EH (cell line): Measurements from ENCODE around the gene PPP1CC.
A peak's percentile ranks its signal among the peaks of the same experiment; 100 is the strongest.
"Not testable (repeated sequence)": the region's sequence is repeated elsewhere in the genome, so short reads cannot be mapped to it uniquely, and the experiment has no call there.

Source experiments
- DNase-seq: peaks from one replicate; pipeline ENCODE4 v3.0.0-alpha.2; 2015; ENCODE audit warnings: low read depth

The PPP1CC gene

DNA sequence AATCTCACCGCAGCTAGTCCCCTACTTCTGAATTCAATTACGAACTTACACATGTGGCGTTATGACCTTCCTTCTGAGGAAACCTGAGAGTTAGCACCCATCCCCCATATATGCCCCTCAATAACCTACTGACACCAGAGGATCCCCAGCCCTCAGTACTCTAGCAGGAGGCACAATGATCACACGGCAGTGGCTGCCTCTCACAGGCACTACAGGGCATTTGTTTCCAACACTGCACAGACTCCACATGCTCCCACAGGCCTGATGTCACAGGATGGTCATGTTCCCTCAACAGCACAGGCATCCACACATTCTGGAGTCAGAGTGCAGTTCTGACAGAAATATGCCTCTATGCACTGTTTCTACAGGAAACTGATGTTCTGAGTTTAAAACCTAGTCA is 17.4 kb downstream of the PPP1CC start:
- DNase-seq = no peak

DNA sequence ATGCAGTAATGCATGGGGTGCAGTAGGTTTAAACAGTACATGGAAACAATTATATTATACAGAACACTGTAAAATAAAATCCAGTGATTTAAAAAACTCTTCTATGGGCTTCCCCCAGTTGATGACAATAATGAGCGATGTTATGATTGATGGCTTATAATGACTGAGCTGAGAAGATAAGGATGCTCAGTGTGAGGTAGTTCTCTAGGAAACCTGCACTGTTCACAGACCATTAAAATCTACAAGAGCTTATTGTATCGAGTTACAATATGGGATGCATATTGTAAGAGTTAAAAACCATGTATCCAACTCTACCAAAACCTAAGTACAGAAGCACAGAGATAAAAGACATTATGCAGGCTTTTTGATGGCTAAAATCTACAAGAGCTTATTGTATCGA is 19.8 kb downstream of the PPP1CC start:
- DNase-seq = not testable (repeated sequence)

DNA sequence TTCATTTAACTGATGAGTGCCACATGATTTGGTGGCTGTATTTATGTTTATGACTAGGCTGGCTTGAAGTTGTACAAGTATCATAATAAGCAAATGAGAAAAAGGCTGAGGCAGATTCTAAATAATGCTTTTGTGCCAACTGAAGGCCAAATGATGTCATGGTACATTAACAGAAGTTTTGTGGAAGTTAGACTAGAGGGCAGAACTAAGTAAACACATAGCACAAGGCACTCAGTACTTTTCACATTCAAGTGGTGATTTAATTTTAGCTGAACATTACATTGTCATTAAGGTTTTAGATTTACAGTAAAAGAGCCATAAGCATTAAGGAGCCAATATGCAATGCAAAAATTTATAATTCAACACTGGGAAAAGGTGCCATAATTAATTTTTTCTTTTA is 21.1 kb downstream of the PPP1CC start:
- DNase-seq = no peak

DNA sequence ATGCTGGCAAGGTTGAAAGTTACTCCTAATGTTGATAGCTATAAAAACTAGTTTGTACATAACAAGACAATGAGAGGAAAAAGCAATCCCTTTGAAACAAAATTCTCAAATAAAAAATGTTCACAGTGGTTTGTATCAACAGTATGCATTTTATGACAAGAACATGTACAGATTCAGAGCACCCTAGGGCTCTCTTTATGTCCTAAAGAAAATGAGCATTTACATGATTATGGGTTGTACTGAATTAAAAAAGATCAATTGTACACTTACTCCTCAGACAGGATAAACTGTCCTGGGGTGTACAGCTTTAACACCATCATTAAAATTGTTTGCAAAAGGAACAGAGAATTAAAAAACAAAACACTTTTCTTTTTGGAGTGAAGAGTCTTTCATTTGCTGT is 22.2 kb downstream of the PPP1CC start:
- no peak for DNase-seq

DNA sequence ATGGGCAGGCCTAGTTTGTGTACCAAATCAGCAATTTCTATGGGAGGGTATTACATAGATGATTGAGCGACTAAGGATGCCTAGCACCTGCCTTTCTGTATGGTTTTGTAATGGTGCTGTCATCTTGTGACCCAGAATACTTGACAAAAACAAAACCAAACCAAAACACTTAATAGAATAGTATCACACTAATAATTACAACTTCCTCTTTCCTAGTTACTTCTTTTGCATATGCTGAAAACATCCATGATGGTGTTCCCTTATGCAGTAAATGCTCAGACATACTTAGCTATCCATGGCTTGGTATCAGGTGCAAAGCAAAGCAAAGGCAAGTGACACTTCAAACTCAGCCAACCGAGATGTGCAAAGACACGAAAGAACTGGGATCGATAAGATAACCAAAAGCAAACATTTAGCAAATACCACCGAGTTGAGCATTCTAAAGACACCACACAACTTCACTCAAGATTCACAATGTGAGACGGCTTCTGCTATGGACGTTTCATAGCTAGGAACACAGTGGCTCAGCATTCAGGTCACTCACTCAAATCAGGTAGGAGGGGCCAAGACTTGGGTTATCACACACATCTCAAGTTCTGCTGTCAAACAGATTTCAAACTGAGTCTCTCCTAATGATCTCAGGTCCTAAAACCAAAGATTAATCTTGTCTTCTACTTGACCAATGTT is 24.3 kb downstream of the PPP1CC start:
- no peak for DNase-seq

DNA sequence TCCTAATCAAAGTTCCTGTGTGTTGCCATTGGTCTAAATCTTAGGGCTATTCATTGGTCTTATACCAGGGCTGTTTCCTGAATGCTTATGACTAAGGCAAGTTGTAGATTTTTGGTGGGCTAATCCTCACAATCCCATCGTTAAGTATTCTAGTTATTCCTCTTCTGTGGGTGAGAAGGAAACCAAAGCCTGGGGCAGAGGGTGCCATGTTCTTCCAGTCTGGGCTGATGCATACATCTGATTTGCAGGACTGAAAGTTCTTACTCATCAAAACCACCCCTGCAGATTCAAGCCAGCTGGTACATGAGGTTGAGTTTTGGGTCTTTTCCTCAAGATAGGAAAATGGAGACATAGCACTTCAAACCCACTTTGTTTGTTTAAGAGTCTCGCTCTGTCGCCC is 25.7 kb downstream of the PPP1CC start:
- no peak for DNase-seq

DNA sequence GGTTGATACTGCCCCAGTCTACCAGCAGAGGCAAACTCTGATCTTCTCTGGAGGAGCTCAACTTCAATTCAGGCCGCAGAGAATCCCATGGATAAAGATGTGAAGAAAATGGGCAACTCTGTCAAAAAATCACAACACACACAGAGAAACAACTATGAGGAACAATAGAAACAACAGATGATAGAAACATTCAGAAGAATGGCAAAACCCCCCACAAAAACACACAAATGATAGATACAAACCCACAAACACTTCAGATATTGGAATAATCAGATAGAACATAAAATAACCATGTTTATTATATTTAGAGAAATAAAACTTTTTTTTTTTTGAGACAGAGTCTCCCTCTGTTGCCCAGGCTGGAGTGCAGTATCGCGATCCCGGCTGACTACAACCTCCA is 33.8 kb downstream of the PPP1CC start:
- DNase-seq = no peak

DNA sequence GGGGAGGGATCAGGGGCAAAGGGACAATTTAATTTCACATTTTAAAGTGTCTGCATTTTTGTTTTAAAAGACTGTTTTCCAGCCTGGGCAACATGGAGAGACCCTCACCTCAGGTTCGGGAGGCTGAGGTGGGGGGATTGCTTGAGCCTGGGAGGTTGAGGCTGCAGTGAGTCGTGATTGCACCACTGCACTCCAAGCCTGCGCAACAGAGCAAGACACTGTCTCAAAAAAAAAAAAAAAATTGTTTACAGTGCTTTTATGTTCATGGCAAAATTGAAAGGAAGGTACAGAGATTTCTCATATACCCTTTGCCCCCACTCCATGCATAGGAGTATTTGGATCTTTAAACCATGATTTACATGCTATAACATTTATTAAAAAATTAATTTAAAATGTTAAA is 37.4 kb downstream of the PPP1CC start:
- DNase-seq = no peak

DNA sequence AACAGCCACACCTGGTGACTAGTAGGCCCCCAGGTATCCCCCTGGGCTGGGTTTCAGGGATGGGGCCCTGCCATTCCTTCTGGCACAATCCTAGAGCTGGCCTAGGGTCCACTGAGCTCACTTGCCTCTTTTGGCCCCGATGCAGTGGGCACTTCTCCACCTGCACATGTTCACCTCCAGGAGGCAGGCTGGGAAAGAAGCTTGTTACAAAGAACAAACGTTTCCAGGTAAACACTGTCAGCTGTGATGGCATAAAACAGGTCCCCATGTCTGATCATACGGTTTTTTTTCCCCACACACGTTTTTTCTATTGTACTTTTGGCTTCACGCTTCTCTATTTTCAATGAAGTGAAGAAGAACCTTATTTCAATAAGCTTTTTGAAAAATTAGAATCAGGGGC is 37.9 kb downstream of the PPP1CC start:
- DNase-seq = no peak

DNA sequence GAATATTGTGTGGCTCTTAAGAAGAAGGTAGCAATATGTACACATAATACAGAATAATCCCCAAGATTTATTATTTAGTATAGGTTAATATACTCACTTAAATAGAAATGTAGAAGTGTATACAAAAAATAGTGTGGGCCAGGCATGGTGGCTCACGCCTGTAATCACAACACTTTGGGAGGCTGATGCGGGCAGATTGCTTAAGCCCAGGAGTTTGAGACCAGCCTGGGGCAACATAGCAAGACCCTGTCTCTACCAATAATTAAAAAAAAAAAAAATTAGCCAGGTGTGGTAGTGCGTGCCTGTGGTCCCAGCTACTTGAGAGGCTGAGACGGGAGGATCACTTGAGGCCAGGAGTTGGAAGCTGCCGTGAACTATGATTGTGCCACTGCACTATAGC is 38.5 kb downstream of the PPP1CC start:
- no peak for DNase-seq

DNA sequence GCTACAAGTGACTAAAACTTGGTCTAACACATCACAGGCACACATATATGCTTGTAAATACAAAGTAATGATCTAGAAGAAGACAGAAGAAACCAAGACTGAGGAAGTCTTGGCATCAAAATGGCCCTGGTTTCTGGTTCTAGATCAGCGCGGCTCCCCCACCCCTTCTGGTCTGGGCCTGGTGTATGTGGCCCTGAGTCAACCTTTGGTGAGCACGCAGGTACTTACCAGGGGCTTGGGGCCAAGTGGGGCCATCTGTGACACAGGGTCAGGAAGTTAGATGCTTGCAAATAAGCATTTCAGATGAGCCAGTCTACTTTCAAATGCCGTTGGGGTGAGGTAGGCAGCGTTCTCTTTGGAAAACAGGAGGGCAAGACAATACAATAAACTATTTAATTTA is 40.6 kb downstream of the PPP1CC start:
- DNase-seq = no peak

DNA sequence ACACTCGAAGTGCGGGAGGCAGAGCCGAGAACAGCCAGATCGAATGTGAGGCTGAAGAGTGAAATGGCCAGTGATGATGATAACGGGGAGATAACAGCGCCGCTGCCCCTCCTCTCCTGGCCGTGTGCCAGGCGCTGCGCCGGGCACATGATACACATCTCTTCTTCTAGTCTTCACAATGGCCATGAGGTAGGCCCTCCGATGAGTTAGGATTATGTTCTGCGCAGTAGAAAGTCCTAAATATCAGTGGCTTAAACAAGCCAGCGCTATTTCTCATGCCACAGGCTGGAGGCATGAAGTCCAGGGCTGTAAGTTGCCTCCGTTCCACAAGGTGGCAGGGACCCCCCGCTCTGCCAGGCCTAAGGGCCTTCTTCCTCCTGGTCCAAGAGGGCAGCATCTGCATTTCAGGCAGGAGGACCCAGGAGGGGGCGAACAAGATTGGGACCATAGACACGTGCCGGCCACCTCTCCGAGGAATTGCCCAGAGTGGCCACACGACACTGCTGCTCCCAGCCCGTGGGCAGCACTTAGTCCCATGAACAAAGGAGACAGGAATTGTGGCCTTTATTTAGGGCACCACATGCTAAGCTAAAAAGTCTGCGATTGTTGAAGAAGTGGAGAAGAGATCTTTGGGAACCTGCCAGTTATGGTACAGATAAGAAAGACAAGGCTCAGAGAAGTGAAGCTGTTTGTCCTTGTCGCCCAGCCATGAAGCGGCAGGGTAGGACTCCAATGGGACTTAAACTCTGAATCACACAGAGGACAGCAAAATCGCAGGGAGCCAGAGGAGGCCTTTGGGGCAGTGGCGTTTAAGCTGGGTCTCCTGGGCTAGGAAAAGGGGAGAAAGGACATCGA is 42.9 kb downstream of the PPP1CC start:
- DNase-seq = no peak

DNA sequence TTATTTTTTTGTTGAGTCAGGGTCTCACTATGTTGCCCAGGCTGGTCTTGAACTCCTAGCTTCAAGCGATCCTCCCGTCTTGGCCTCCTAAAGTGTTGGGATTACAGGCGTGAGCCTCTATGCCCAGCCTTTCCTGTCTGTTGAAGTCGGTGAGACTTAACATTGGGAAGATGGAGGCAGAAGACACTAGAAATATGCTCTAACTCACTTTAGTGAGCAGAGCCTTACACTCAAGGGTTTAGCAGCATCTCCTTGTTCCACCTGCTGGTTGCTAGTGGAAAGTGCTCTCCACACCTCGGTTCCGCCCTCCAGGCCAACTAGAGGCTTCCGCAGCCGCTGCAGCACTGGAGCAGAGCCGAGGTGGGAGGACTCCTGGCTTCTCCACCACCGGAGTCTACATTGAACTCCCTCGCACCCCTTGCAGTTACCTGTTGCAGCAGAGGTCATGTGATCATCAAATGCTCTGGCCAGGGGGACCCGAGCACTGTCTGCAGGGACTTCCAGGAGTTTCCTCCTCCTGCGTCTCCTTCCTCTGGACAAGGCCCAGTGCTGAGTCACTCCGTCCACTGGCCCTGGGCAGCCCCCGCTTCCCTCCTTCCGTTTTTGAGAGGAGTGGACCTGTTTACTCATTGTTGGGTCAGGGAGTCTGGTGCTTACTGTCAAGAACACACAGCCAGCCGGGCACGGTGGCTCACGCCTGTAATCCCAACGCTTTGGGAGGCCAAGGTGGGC is 44.4 kb downstream of the PPP1CC start:
- peak; percentile 74 for DNase-seq

DNA sequence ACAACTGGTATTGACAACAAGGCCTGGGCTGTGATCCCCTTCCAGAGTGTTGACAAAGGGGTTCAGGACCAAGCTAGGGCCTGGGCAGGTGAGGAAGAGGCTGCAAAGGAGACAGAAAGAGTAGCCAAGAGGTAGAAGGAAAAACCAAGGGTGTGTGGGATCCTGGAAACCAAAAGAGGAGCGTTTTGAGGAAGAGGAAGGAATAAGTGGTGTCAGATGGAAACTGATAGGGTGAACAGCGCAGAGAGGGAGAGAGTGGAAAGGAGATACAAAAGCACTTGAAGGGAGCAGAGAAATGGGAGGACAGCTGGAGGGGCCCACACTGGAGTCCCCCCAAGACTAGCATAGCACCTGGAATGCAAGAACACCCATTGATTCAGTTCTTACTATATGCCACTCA is 45.5 kb downstream of the PPP1CC start:
- no peak for DNase-seq

DNA sequence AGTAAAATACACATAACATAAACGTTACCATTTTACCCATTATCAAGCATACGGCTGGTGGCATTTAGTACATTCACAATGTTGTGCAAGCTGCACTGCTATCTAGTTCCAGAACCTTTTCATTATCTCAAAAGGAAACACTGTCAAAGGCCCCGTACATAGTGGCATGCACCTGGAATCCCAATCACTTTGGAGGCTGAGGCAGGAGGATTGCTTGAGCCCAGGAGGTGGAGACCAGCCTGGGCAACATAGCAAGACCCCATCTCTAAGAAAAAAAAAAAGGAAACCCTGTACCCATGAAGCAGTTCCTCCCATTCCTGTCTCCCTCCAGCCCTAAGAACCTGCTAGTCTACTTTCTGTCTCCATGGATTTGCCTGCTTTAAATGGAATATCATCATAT is 46.4 kb downstream of the PPP1CC start:
- no peak for DNase-seq

DNA sequence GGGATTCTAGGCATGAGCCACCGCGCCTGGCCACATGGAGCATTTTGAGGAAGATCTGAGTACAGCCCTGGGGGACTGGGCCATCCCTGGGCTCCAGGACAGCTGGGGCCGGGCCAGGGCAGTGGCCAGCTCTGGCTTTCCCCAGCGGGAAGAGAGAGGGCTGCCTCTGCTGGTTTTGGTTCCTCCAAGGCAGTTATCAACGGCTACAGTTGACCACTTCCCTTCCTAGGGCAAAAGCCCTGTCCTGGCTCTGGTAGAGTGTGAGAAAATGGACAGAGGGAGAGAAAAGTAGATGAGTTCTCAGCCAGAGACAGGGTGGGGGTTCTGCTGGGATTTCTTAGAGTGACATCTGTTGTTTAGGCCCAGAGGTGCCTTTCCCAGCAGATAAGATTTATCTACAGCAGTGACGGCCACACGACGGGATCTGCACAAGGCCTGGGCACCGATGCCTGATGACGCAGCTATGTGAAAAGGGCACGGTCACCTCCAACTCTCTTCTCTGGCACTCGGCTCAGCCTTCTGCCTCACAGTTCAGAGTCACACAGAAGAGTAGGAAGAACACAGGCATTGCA is 48.3 kb downstream of the PPP1CC start:
- no peak for DNase-seq

DNA sequence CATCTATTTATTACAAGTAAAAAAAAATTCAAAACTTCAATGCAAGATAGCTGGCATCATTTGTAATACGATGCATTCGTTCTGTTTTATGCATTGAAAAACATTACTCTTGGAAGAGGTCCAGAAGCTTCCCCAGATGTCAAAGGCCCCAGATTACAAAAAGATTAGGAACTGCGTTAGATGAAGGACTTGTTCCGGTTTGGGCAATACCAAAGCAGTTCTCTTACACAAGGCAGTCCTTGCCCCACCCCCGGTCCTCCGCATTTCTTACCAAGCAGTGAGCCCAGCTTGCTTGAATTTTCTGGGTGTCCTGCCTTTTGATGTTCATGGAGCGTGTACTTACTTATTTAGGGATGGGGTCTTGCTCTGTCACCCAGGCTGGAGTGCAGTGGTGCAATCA is 49.0 kb downstream of the PPP1CC start:
- no peak for DNase-seq

DNA sequence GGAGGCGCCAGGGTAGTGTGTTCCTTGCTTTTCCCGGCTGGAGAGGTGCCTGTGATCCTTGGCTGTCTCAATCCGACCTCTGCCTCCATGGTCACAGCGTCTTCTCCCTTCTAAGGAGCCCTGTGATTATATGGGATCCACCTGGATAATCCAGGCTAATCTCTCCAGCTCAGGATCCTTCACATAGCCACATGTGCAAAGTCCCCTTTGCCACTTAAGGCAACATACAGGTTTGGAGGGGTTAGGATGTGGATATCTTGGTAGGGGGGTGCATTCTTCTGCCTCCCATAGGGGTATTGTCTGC is 52.6 kb downstream of the PPP1CC start:
- no peak for DNase-seq

DNA sequence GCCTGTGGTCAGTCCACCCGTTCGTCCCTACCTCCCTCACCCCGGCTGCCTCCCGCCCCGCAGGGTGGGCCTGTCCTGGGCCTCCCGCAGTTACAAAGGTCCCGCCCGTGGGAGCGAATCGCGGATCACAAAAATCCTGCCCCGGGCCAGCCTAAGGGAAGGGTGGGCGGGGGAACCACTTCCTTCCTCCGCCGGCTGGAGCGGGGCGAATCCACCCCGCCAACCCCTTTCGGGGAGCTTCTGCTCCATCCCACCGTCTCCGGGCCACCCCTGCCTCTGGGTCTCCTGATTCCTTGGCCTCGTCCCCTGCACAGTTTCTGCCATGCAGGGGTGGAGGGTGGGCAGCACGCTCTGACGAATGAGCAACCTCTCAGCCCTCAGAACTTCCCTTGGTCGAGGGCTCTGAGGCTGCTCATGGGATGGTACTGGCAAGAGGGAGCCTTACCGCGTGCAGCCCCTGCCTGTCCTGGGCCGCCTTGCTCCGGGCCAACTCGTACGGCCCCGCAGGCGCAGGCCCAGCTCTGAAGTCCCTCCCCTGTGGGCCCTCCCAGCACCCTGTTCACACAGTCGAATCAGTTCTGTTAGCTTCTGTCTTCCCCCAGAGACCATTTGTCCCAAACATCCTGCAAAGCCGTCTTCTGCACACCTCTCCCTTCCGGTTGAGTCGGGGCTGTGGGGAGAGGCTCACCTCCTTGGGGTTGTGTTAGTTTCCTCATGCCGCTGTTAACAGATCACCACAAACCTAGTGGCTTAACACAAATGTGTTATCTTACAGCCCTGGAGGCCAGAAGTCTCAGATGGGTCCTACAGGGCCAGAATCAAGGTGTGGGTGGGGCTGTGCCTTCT is 53.2 kb downstream of the PPP1CC start:
- DNase-seq = peak; percentile 43

DNA sequence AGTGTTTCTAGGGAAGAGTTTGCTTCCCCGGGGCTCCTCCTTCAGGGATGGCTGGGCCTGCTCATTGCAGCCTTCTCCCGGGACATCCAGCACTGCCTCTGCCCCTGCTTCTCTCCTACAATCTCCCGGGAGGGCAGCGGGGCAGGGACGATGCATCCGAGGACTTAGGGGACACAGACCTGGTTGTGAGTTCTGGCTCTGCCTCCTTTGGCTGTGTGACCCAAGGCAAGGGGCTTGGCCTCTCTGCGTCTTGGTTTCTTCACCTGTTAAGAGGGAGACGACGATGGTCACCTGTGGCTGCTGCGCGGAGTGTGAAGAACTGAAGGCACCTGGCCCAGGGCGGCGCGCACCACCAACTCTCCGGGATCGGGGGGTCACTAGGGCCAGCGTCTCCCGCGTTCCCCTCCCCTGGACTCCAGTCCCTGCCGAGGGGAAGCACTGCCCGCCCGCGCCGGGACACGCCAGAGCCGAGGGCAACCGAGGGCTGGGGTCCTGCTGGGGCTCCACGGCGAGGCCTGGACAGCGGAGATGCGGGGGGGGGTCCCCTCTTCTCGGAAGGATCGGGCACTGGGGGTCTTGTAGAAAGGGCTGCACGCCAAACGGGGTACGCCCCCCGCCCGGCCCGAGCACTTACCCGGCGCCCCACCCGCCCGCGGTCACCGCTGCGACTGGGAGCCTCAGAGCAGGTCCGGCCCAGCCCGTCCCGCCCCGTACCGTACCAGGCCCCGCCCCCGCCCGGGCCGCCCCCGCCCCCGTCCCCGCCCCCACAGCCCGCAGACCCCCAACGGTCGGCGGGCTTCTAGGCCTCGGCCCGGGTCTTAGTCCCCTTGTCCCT is 54.0 kb downstream of the PPP1CC start, which contains the start of gene HVCN1:
Gene HVCN1 (minus strand): TSS at position 670 of the 835 bp plus-strand sequence. CDS start 5,870 bp downstream, outside the sequence.
- no peak for DNase-seq
